ENCODE measurements around the gene MREG. TPM values are rescaled to one million over a fixed set of nuclear protein-coding genes. Genes with fewer than 3 reads are reported as not detected.

MREG gene
- total RNA-seq, 1 experiment from 2014 or later = 16.9 TPM

GRCh38 chr2:215906458-215906857 is 106.9 kb downstream of the MREG start:
- no peak overlapping the region for H3K4me3 ChIP-seq (replicated peaks in 1 of 2; ENCODE audit: low read depth in 1 of 2, low read length in 2 of 2)
- H3K27ac ChIP-seq (ENCODE audit: low read depth, low read length) = no peak overlapping the region
- no peaks in the 10 kb centered on the region for H3K9me2 ChIP-seq (ENCODE audit: insufficient read depth)
- intact Hi-C loops (cut with micrococcal nuclease) = no loop called here
- ATAC-seq = no peak
- BruUV-seq (replicated peaks) = no TSS peak
- no peaks in the 10 kb centered on the region for H4K20me1 ChIP-seq (ENCODE audit: insufficient read depth)
- POLR2A ChIA-PET = no interaction called here
- CTCF ChIA-PET = no interaction called here
- no peaks in the 10 kb centered on the region for H3K27me3 ChIP-seq (ENCODE audit: insufficient read depth, low read length)
- no peaks in the 10 kb centered on the region for H3K4me1 ChIP-seq (ENCODE audit: control insufficient read depth in 1 of 2, insufficient read depth in 2 of 2, low read length in 2 of 2)
- H3K79me2 ChIP-seq (ENCODE audit: insufficient read depth, low read length) = no peaks in the 10 kb centered on the region
- no peaks in the 10 kb centered on the region for H3K9me3 ChIP-seq (ENCODE audit: control insufficient read depth in 1 of 2, insufficient read depth in 1 of 2, low read depth in 1 of 2, low read length in 2 of 2)
- H3K36me3 ChIP-seq (ENCODE audit: control insufficient read depth in 1 of 2, insufficient read depth in 2 of 2, low read length in 2 of 2) = no peaks in the 10 kb centered on the region
- no peak overlapping the region for H3K4me2 ChIP-seq (ENCODE audit: low read length)
- no peak overlapping the region for H3K9ac ChIP-seq (ENCODE audit: low read length)
- no peak for DNase-seq (ENCODE audit: low read depth, low spot score)
- TF ChIP-seq SP1 (IDR thresholded peaks at IDR 0.05; ENCODE audit: low read depth) = no peak
- no peak for TF ChIP-seq ZBTB33 (IDR thresholded peaks at IDR 0.05; ENCODE audit: extremely low read depth, insufficient replicate concordance, low read length)
- TF ChIP-seq CBX3 (IDR thresholded peaks at IDR 0.05; ENCODE audit: low read depth) = no peak
- TF ChIP-seq RAD21 (IDR thresholded peaks at IDR 0.05; ENCODE audit: low read depth) = no peak
- no peak for TF ChIP-seq SIN3A (IDR thresholded peaks at IDR 0.05; ENCODE audit: low read depth)
- RAD21 ChIA-PET (ENCODE audit: low non-redundant PET in 1 of 2, low total read pairs in 2 of 2, uncharacterized antibody in 2 of 2, unreplicated experiment in 2 of 2) = no interaction called here
- H2AFZ ChIP-seq (ENCODE audit: low read depth, low read length, poor library complexity, severe bottlenecking) = no peak overlapping the region

GRCh38 chr2:215905691-215906090 is 107.7 kb downstream of the MREG start:
- no peaks in the 10 kb centered on the region for H3K9me3 ChIP-seq (ENCODE audit: control insufficient read depth in 1 of 2, insufficient read depth in 1 of 2, low read depth in 1 of 2, low read length in 2 of 2)
- ATAC-seq (no peak), DNase-seq (ENCODE audit: low read depth, low spot score) (no peak)
- ChIA-PET RAD21 (ENCODE audit: low non-redundant PET in 1 of 2, low total read pairs in 2 of 2, uncharacterized antibody in 2 of 2, unreplicated experiment in 2 of 2) (no interaction called here), POLR2A (no interaction called here), CTCF (no interaction called here)
- no peaks in the 10 kb centered on the region for H3K9me2 ChIP-seq (ENCODE audit: insufficient read depth)
- no peak overlapping the region for H3K9ac ChIP-seq (ENCODE audit: low read length)
- H3K79me2 ChIP-seq (ENCODE audit: insufficient read depth, low read length) = no peaks in the 10 kb centered on the region
- no peaks in the 10 kb centered on the region for H3K36me3 ChIP-seq (ENCODE audit: control insufficient read depth in 1 of 2, insufficient read depth in 2 of 2, low read length in 2 of 2)
- H3K27ac ChIP-seq (ENCODE audit: low read depth, low read length) = no peak overlapping the region
- H4K20me1 ChIP-seq (ENCODE audit: insufficient read depth) = no peaks in the 10 kb centered on the region
- intact Hi-C loops (cut with micrococcal nuclease) = no loop called here
- no peak overlapping the region for H3K4me3 ChIP-seq (replicated peaks in 1 of 2; ENCODE audit: low read depth in 1 of 2, low read length in 2 of 2)
- no peaks in the 10 kb centered on the region for H3K27me3 ChIP-seq (ENCODE audit: insufficient read depth, low read length)
- H3K4me1 ChIP-seq (ENCODE audit: control insufficient read depth in 1 of 2, insufficient read depth in 2 of 2, low read length in 2 of 2) = no peaks in the 10 kb centered on the region
- H2AFZ ChIP-seq (ENCODE audit: low read depth, low read length, poor library complexity, severe bottlenecking) = no peak overlapping the region
- no peak for TF ChIP-seq CBX3 (IDR thresholded peaks at IDR 0.05; ENCODE audit: low read depth)
- no peak for TF ChIP-seq EZH2phosphoT487 (IDR thresholded peaks at IDR 0.05; ENCODE audit: borderline replicate concordance)
- TF ChIP-seq ZBTB33 (IDR thresholded peaks at IDR 0.05; ENCODE audit: extremely low read depth, insufficient replicate concordance, low read length) = no peak
- TF ChIP-seq RAD21 (IDR thresholded peaks at IDR 0.05; ENCODE audit: low read depth) = no peak
- no peak for TF ChIP-seq SP1 (IDR thresholded peaks at IDR 0.05; ENCODE audit: low read depth)
- no peak for TF ChIP-seq CTCF (IDR thresholded peaks at IDR 0.05 in 2 of 3, conservative IDR thresholded peaks at IDR 0.05 in 1 of 3; ENCODE audit: borderline replicate concordance in 1 of 3, insufficient read depth in 1 of 3, low read depth in 2 of 3, low read length in 2 of 3)
- no peak for TF ChIP-seq EZH2 (IDR thresholded peaks at IDR 0.05)
- no peak for TF ChIP-seq ELF1 (IDR thresholded peaks at IDR 0.05; ENCODE audit: borderline replicate concordance, low read depth)
- TF ChIP-seq SIN3A (IDR thresholded peaks at IDR 0.05; ENCODE audit: low read depth) = no peak
- TF ChIP-seq YY1 (IDR thresholded peaks at IDR 0.05; ENCODE audit: extremely low read depth, insufficient replicate concordance, low read depth, low read length) = no peak
- no peak for TF ChIP-seq CEBPB (IDR thresholded peaks at IDR 0.05; ENCODE audit: low read depth)
- H3K4me2 ChIP-seq (ENCODE audit: low read length) = no peak overlapping the region
- BruUV-seq (replicated peaks) = no TSS peak

Measured in HCT116 (cell line).